Fibroblast of lung (primary cell): ENCODE results near the gene RGL4.

Experiments used
- CTCF ChIP-seq, 2 donors: IDR thresholded peaks in 1 of 2; conservative IDR thresholded peaks in 1 of 2; 1 replicate in 1 of 2; 2 replicates in 1 of 2; pipeline ENCODE4 v1.5.1; 2011 to 2012; ENCODE audit warnings: low read length in 2 of 2, control low read depth in 1 of 2, inconsistent platforms in 1 of 2, low read depth in 1 of 2, mild to moderate bottlenecking in 1 of 2
- EZH2 ChIP-seq: IDR thresholded peaks from 2 replicates; pipeline ENCODE4 v1.5.1; 2012; ENCODE audit warnings: low read length, control low read depth, mild to moderate bottlenecking; ENCODE audit errors: missing control alignments

GRCh38 chr22:23682077-23682476 is 8.7 kb upstream of the RGL4 start:
- no peak for TF ChIP-seq CTCF (conservative IDR thresholded peaks at IDR 0.05 in 1 of 2, IDR thresholded peaks at IDR 0.05 in 1 of 2; ENCODE audit: low read depth in 1 of 2, low read length in 2 of 2)
- TF ChIP-seq EZH2 = no peak
